A673 (cell line): ENCODE measurements around the gene OSCAR. TPM values are rescaled to one million over a fixed set of nuclear protein-coding genes. Genes with fewer than 3 reads are reported as not detected.

Experiments
- BruUV-seq: library from RNA; stranded (reverse); fragments of 400-500 nt; replicated peaks from 2 replicates; lab custom pipeline; 2021; lab: Mats Ljungman, UMichigan
- CTCF ChIA-PET: fragments of 300-600 bp; sonication (Branson Sonifier 250); formaldehyde crosslinking; loops from one replicate; lab custom pipeline; 2022; ENCODE audit warnings: antibody characterized with exemption; lab: Charles Lee
- POLR2A ChIA-PET: fragments of 300-600 bp; sonication (Branson Sonifier 250); formaldehyde crosslinking; loops from one replicate; lab custom pipeline; 2022; ENCODE audit warnings: antibody characterized with exemption; ENCODE audit not compliant: low non-redundant PET; lab: Charles Lee
- DNase-seq: peaks from one replicate; pipeline ENCODE4 v3.0.0-alpha.2; 2015; ENCODE audit warnings: low spot score
- H3K27ac ChIP-seq: fragments of 200-600 bp; sonication (generic); 2 replicates; pipeline ENCODE4 v1.5.1; 2016; ENCODE audit warnings: mixed run types, low read depth, mild to moderate bottlenecking, mixed read lengths, antibody characterized with exemption, low read length; ENCODE audit not compliant: poor library complexity, severe bottlenecking
- H3K27me3 ChIP-seq: fragments of 200-600 bp; sonication (generic); replicated peaks from 2 replicates; pipeline ENCODE4 v1.6.1; 2017; ENCODE audit warnings: mixed run types, low read depth, mild to moderate bottlenecking, mixed read lengths, antibody characterized with exemption, low read length; ENCODE audit not compliant: insufficient read depth, poor library complexity
- H3K36me3 ChIP-seq: fragments of 200-600 bp; sonication (generic); 2 replicates; pipeline ENCODE4 v1.6.1; 2016; ENCODE audit warnings: mixed run types, mild to moderate bottlenecking, mixed read lengths, antibody characterized with exemption, low read length; ENCODE audit not compliant: insufficient read depth, poor library complexity, severe bottlenecking
- H3K4me1 ChIP-seq: fragments of 200-600 bp; sonication (generic); 2 replicates; pipeline ENCODE4 v1.6.1; 2017; ENCODE audit warnings: mixed run types, mild to moderate bottlenecking, mixed read lengths, antibody characterized with exemption, low read length; ENCODE audit not compliant: insufficient read depth, poor library complexity, severe bottlenecking
- H3K4me3 ChIP-seq: fragments of 200-600 bp; sonication (generic); 2 replicates; pipeline ENCODE4 v1.5.1; 2016; ENCODE audit warnings: low read depth, mixed run types, mild to moderate bottlenecking, mixed read lengths, low read length; ENCODE audit not compliant: poor library complexity, severe bottlenecking
- H3K9me3 ChIP-seq: fragments of 200-600 bp; sonication (generic); 2 replicates; pipeline ENCODE4 v1.6.1; 2016; ENCODE audit warnings: mixed run types, low read depth, mild to moderate bottlenecking, mixed read lengths, antibody characterized with exemption, low read length; ENCODE audit not compliant: poor library complexity, severe bottlenecking
- EZH2 ChIP-seq: fragments of 200-600 bp; sonication (generic); IDR thresholded peaks from 2 replicates; pipeline ENCODE4 v1.6.1; 2017; ENCODE audit warnings: borderline replicate concordance, low read depth, mild to moderate bottlenecking, mixed read lengths, antibody characterized with exemption, low read length; ENCODE audit not compliant: poor library complexity, severe bottlenecking
- intact Hi-C: fragments of 100-400 bp; cut with micrococcal nuclease; formaldehyde crosslinking; loops from one replicate; pipeline ENCODE4 v1.10.0; 2022; ENCODE audit not compliant: unreplicated experiment
- total RNA-seq: library from RNA; stranded (reverse); gene quantifications from 2 replicates; pipeline ENCODE4 v1.2.3, GENCODE V29; 2021
- TF ChIP-seq, protein P1 (sequence below): fragments of 300-800, 200-600 bp; sonication (generic); conservative IDR thresholded peaks from 2 replicates; pipeline ENCODE4 v1.5.1; 2017; ENCODE audit warnings: low read depth, mild to moderate bottlenecking, antibody characterized with exemption, low read length, moderate library complexity, mixed read lengths

The OSCAR gene
- total RNA-seq, 1 experiment from 2014 or later, result 0.47 TPM

DNA sequence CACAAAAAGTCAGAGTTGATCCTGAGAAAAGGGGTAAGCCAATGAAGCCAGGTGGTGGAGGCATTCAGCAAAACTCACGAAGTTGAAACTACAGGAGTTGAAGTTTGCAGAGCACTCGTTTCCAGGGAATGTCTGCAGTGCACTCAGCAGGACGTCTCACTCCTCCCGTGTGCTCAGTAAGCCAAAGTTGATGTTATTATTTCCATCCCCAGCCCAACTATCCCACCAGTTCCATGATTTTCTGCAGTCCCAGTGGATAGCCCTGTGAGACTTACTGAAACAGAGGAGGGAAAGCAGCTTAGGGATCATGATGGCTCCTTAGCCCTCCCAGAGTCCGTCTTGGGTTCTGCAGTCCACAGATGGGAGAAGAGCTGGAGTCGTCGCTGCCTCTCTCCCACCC, 19.6 kb downstream of the OSCAR start, which contains the start of gene TARM1:
TARM1 (minus strand) TSS at position 334 of the 400 bp plus-strand sequence; CDS start at position 309, 25 bp downstream.
- TF ChIP-seq EZH2, result no peak
- TF ChIP-seq, protein P1, sequence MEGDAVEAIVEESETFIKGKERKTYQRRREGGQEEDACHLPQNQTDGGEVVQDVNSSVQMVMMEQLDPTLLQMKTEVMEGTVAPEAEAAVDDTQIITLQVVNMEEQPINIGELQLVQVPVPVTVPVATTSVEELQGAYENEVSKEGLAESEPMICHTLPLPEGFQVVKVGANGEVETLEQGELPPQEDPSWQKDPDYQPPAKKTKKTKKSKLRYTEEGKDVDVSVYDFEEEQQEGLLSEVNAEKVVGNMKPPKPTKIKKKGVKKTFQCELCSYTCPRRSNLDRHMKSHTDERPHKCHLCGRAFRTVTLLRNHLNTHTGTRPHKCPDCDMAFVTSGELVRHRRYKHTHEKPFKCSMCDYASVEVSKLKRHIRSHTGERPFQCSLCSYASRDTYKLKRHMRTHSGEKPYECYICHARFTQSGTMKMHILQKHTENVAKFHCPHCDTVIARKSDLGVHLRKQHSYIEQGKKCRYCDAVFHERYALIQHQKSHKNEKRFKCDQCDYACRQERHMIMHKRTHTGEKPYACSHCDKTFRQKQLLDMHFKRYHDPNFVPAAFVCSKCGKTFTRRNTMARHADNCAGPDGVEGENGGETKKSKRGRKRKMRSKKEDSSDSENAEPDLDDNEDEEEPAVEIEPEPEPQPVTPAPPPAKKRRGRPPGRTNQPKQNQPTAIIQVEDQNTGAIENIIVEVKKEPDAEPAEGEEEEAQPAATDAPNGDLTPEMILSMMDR, result no peak
- POLR2A ChIA-PET, result no interaction called here

DNA sequence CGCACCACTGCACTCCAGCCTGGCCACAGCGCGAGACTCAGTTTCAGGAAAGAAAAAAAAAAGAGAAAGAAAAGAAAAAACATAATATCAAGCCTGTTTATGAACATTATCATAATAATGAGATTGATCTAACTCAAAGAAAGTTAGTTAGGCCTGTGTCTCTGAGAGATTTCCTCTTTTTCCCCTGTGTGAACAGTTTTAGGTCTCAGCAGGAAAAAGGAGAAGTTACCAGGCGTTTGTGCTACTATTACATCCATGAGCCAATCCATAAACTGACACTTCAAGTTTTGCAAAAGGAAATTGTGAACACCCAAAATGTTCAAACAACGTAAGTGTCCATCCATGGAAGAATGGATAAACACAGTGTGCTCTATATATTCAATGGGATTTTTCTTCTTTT, 23.3 kb downstream of the OSCAR start:
- H3K27me3 ChIP-seq, result no peaks in the 10 kb centered on the region
- peaks cover 6% of the 10 kb centered on the region for H3K9me3 ChIP-seq
- TF ChIP-seq EZH2, result no peak
- TF ChIP-seq, protein P1, result no peak
- BruUV-seq, result no TSS peak
- intact Hi-C loops, result no loop called here
- no peaks in the 10 kb centered on the region for H3K36me3 ChIP-seq
- no peak overlapping the region for H3K4me3 ChIP-seq
- ChIA-PET CTCF (no interaction called here), POLR2A (no interaction called here)
- DNase-seq, result no peak
- no peaks in the 10 kb centered on the region for H3K4me1 ChIP-seq
- H3K27ac ChIP-seq, result no peak overlapping the region

More for the DNA sequence above, 19.6 kb downstream of the OSCAR start, which contains the start of gene TARM1:
- no peak within 1 kb of the TSS for H3K27ac ChIP-seq
- BruUV-seq, result no TSS peak
- H3K36me3 ChIP-seq, result no peaks in the 10 kb centered on the region
- intact Hi-C loops, result no loop called here
- H3K4me3 ChIP-seq, result no peak within 1 kb of the TSS
- H3K9me3 ChIP-seq, result peaks cover 6% of the 10 kb centered on the region
- CTCF ChIA-PET, result no interaction called here
- no peak for DNase-seq
- no peaks in the 10 kb centered on the region for H3K27me3 ChIP-seq
- no peaks in the 10 kb centered on the region for H3K4me1 ChIP-seq

DNA sequence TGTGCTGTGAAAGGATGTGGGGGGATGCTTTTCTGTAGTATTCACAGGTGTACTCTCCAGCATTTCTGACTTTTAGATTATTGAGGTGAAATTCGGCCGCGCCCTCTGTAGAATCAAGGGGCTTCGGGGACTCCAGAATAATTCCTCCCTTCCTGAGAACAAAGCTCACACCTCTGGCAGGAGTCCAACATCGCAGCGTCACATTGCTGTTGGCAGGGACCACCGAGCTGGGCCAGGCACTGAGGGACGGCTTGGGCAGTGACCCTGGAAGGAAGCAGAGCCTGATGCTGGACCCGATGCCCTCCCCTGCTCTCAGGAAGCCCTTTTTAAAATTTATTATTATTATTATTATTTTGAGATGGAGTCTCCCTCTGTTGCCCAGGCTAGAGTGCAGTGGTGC, 25.8 kb downstream of the OSCAR start:
- H3K4me1 ChIP-seq, result no peaks in the 10 kb centered on the region
- H3K9me3 ChIP-seq, result no peaks in the 10 kb centered on the region
- TF ChIP-seq, protein P1, result no peak
- no peak for TF ChIP-seq EZH2
- ChIA-PET POLR2A (no interaction called here), CTCF (no interaction called here)
- no peak overlapping the region for H3K4me3 ChIP-seq
- DNase-seq, result no peak
- intact Hi-C loops, result no loop called here
- H3K36me3 ChIP-seq, result no peaks in the 10 kb centered on the region
- no peaks in the 10 kb centered on the region for H3K27me3 ChIP-seq
- BruUV-seq, result no TSS peak
- H3K27ac ChIP-seq, result no peak overlapping the region
